ENCODE measurements around the gene PPP3CA.
"Not testable (repeated sequence)": the region's sequence is repeated elsewhere in the genome, so short reads cannot be mapped to it uniquely, and the experiment has no call there.

Gene PPP3CA

GRCh38 chr4:101141230-101141629 is 206.1 kb downstream of the PPP3CA start:
- no peak for DNase-seq (ENCODE audit: low spot score)

- DNase-seq (ENCODE audit: low spot score): no peak
These were observed 207.1 kb downstream of the PPP3CA start for GRCh38 chr4:101140228-101140627.

GRCh38 chr4:101136373-101137370 is 210.7 kb downstream of the PPP3CA start:
- DNase-seq (ENCODE audit: low spot score): no peak

- DNase-seq (ENCODE audit: low spot score): no peak
These were observed 211.8 kb downstream of the PPP3CA start for GRCh38 chr4:101135371-101136010.

GRCh38 chr4:101131058-101131457 is 216.3 kb downstream of the PPP3CA start:
- not testable (repeated sequence) for DNase-seq (ENCODE audit: low spot score)

- DNase-seq (ENCODE audit: low spot score): not testable (repeated sequence)
These were observed 218.4 kb downstream of the PPP3CA start for GRCh38 chr4:101128898-101129297.

- no peak for DNase-seq (ENCODE audit: low spot score)
These were observed 218.9 kb downstream of the PPP3CA start for GRCh38 chr4:101128473-101128872.

- no peak for DNase-seq (ENCODE audit: low spot score)
These were observed 220.0 kb downstream of the PPP3CA start for GRCh38 chr4:101127176-101127790.

- no peak for DNase-seq (ENCODE audit: low spot score)
These were observed 221.3 kb downstream of the PPP3CA start for GRCh38 chr4:101126059-101126458.

GRCh38 chr4:101125045-101125942 is 222.0 kb downstream of the PPP3CA start:
- DNase-seq (ENCODE audit: low spot score): no peak

- no peak for DNase-seq (ENCODE audit: low spot score)
These were observed 224.1 kb downstream of the PPP3CA start for GRCh38 chr4:101123231-101123630.

- no peak for DNase-seq (ENCODE audit: low spot score)
These were observed 225.3 kb downstream of the PPP3CA start for GRCh38 chr4:101122019-101122418.

- no peak for DNase-seq (ENCODE audit: low spot score)
These were observed 228.2 kb downstream of the PPP3CA start for GRCh38 chr4:101119141-101119540.

GRCh38 chr4:101118617-101119016 is 228.7 kb downstream of the PPP3CA start:
- DNase-seq (ENCODE audit: low spot score): no peak

GRCh38 chr4:101115887-101116286 is 231.4 kb downstream of the PPP3CA start:
- no peak for DNase-seq (ENCODE audit: low spot score)

GRCh38 chr4:101114936-101115372 is 232.4 kb downstream of the PPP3CA start:
- DNase-seq (ENCODE audit: low spot score): no peak

GRCh38 chr4:101104312-101105052 is 242.8 kb downstream of the PPP3CA start:
- DNase-seq (ENCODE audit: low spot score): no peak

GRCh38 chr4:101103381-101104142 is 243.8 kb downstream of the PPP3CA start:
- DNase-seq (ENCODE audit: low spot score): no peak

GRCh38 chr4:101102114-101102742 is 245.1 kb downstream of the PPP3CA start:
- no peak for DNase-seq (ENCODE audit: low spot score)

- no peak for DNase-seq (ENCODE audit: low spot score)
These were observed 246.3 kb downstream of the PPP3CA start for GRCh38 chr4:101101072-101101471.
